HepG2 (cell line): Measurements from ENCODE around the gene HOXA10. TPM values are rescaled to one million over a fixed set of nuclear protein-coding genes. Genes with fewer than 3 reads are reported as not detected.
A peak's percentile ranks its signal among the peaks of the same experiment; 100 is the strongest.

ENCODE experiments used
- AKAP8 ChIP-seq: sonication (generic); formaldehyde crosslinking; IDR thresholded peaks from 2 replicates; pipeline ENCODE4 v1.5.1; 2020; ENCODE audit warnings: mild to moderate bottlenecking, missing genetic modification reagents
- CREB3 ChIP-seq: sonication (generic); formaldehyde crosslinking; IDR thresholded peaks from 2 replicates; pipeline ENCODE4 v1.5.0; 2020; ENCODE audit warnings: missing genetic modification reagents
- GPN1 ChIP-seq: sonication (generic); formaldehyde crosslinking; IDR thresholded peaks from 2 replicates; pipeline ENCODE4 v1.5.1; 2020; ENCODE audit warnings: missing genetic modification reagents, borderline replicate concordance
- KLF12 ChIP-seq: sonication (generic); formaldehyde crosslinking; IDR thresholded peaks from 2 replicates; pipeline ENCODE4 v1.4.0; 2020; ENCODE audit warnings: missing genetic modification reagents, borderline replicate concordance
- MED8 ChIP-seq: sonication (generic); formaldehyde crosslinking; IDR thresholded peaks from 2 replicates; pipeline ENCODE4 v1.8.1; 2023; ENCODE audit warnings: mild to moderate bottlenecking, missing genetic modification reagents; ENCODE audit not compliant: insufficient replicate concordance
- NFE2L1 ChIP-seq: sonication (generic); formaldehyde crosslinking; IDR thresholded peaks from 2 replicates; pipeline ENCODE4 v1.4.0; 2020; ENCODE audit warnings: missing genetic modification reagents, mild to moderate bottlenecking, borderline replicate concordance
- TBL1XR1 ChIP-seq: fragments of 150-350 bp; IDR thresholded peaks from 2 replicates; pipeline ENCODE4 v1.6.1; 2014; ENCODE audit warnings: borderline replicate concordance, low read length; ENCODE audit not compliant: partially characterized antibody
- TCF7 ChIP-seq: sonication (generic); IDR thresholded peaks from 2 replicates; pipeline ENCODE4 v1.6.1; 2016; ENCODE audit warnings: antibody characterized with exemption, low read depth
- ZFY ChIP-seq: sonication (generic); formaldehyde crosslinking; IDR thresholded peaks from 2 replicates; pipeline ENCODE4 v1.4.0; 2020; ENCODE audit warnings: missing genetic modification reagents
- ZKSCAN8 ChIP-seq: IDR thresholded peaks from 2 replicates; pipeline ENCODE4 v1.6.1; 2016; ENCODE audit warnings: borderline replicate concordance, missing genetic modification reagents, missing compliant biosample characterization
- ZNF138 ChIP-seq: sonication (generic); formaldehyde crosslinking; IDR thresholded peaks from 2 replicates; pipeline ENCODE4 v1.5.0; 2020; ENCODE audit warnings: mild to moderate bottlenecking, low read depth, missing genetic modification reagents
- ZNF543 ChIP-seq: sonication (generic); formaldehyde crosslinking; IDR thresholded peaks from 2 replicates; pipeline ENCODE4 v1.4.0; 2020; ENCODE audit warnings: mild to moderate bottlenecking, missing genetic modification reagents
- ZNF644 ChIP-seq: IDR thresholded peaks from 2 replicates; pipeline ENCODE4 v1.6.1; 2016; ENCODE audit warnings: low read depth
- ZNF678 ChIP-seq: sonication (generic); formaldehyde crosslinking; IDR thresholded peaks from 2 replicates; pipeline ENCODE4 v1.4.0; 2020; ENCODE audit warnings: mild to moderate bottlenecking, missing genetic modification reagents
- ZNF75D ChIP-seq: sonication (generic); formaldehyde crosslinking; IDR thresholded peaks from 2 replicates; pipeline ENCODE4 v1.8.1; 2023; ENCODE audit warnings: missing genetic modification reagents, mild to moderate bottlenecking, borderline replicate concordance
- polyA plus RNA-seq, 8 experiments: library from polyadenylated mRNA; depleted of rRNA in 3 of 8; stranded (reverse) in 7 of 8; unstranded in 1 of 8; fragments of >200 nt; fragmentation: Illumina TruSeq in 4 of 8; extraction: Trizol in 4 of 8; gene quantifications; 2 replicates each; pipeline versions ENCODE4 v1.2.1 to v1.2.3, GENCODE V29; 2011 to 2016; ENCODE audit warnings: low read depth in 4 of 8, missing spikeins in 1 of 8, mixed read lengths in 1 of 8; ENCODE audit not compliant: insufficient read depth in 1 of 8
- total RNA-seq, 5 experiments: library from RNA; depleted of rRNA; stranded (reverse); fragments of >200 nt; fragmentation: Illumina TruSeq; extraction: Trizol; gene quantifications; 2 replicates each; pipeline ENCODE4 v1.2.3, GENCODE V29; 2016; ENCODE audit warnings: low read depth in 1 of 5
- TF ChIP-seq, protein P1 (sequence below): sonication (generic); formaldehyde crosslinking; IDR thresholded peaks from 2 replicates; pipeline ENCODE4 v1.4.0; 2020; ENCODE audit warnings: missing genetic modification reagents, mild to moderate bottlenecking, borderline replicate concordance
- TF ChIP-seq, protein P2 (sequence below): sonication (generic); formaldehyde crosslinking; IDR thresholded peaks from 2 replicates; pipeline ENCODE4 v1.5.0; 2020; ENCODE audit warnings: missing genetic modification reagents
- TF ChIP-seq, protein P3 (sequence below): sonication (generic); formaldehyde crosslinking; IDR thresholded peaks from 2 replicates; pipeline ENCODE4 v1.4.0; 2020; ENCODE audit warnings: missing genetic modification reagents
- TF ChIP-seq, protein P4 (sequence below): sonication (generic); formaldehyde crosslinking; IDR thresholded peaks from 2 replicates; pipeline ENCODE4 v1.5.0; 2020; ENCODE audit warnings: missing genetic modification reagents

Gene HOXA10
- total and polyA plus RNA-seq, 2 of the 13 experiments (the other 11 are each of a cell fraction or from before 2014, with no cell fraction given) = not detected

DNA sequence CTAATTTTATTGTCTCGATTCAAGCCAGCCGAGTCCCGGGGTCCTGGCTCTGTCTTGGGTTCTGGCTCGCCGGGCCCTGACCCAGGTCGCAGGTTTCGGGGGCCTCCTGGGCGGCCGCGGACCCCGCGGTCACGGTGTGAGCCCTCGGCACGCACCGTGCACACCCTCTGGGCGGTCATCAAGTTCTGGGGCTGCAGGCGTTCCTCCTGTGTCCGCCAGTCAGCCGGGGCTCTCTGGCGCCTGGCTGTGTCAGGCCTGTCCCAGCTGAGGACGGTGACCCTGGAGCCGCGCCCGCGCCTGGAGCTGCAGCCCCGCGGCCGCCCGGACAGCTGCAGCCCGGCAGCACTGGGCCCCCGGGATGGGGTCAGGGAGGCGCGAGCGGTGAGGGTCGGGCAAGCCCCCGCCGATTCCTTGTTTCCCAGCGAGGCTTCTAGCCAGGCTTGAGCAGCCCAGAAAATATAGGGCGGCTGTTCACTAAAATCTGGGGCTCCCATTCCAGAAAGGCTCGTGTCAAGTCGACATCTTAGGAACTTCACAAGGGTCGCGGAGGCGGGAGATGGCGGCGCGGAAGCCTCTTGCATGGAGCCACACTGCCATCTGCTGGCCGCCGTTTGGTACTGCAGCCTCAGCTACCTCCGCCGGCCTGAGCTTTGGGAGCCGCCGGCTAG, 13.4 kb downstream of the HOXA10 start (continued):
- TF ChIP-seq GPN1 = no peak
- no peak for TF ChIP-seq TBL1XR1
- TF ChIP-seq, protein P1, sequence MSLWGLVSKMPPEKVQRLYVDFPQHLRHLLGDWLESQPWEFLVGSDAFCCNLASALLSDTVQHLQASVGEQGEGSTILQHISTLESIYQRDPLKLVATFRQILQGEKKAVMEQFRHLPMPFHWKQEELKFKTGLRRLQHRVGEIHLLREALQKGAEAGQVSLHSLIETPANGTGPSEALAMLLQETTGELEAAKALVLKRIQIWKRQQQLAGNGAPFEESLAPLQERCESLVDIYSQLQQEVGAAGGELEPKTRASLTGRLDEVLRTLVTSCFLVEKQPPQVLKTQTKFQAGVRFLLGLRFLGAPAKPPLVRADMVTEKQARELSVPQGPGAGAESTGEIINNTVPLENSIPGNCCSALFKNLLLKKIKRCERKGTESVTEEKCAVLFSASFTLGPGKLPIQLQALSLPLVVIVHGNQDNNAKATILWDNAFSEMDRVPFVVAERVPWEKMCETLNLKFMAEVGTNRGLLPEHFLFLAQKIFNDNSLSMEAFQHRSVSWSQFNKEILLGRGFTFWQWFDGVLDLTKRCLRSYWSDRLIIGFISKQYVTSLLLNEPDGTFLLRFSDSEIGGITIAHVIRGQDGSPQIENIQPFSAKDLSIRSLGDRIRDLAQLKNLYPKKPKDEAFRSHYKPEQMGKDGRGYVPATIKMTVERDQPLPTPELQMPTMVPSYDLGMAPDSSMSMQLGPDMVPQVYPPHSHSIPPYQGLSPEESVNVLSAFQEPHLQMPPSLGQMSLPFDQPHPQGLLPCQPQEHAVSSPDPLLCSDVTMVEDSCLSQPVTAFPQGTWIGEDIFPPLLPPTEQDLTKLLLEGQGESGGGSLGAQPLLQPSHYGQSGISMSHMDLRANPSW (CRISPR knock-in tag) = no peak
- no peak for TF ChIP-seq ZNF678 (CRISPR knock-in tag)
- TF ChIP-seq, protein P2, sequence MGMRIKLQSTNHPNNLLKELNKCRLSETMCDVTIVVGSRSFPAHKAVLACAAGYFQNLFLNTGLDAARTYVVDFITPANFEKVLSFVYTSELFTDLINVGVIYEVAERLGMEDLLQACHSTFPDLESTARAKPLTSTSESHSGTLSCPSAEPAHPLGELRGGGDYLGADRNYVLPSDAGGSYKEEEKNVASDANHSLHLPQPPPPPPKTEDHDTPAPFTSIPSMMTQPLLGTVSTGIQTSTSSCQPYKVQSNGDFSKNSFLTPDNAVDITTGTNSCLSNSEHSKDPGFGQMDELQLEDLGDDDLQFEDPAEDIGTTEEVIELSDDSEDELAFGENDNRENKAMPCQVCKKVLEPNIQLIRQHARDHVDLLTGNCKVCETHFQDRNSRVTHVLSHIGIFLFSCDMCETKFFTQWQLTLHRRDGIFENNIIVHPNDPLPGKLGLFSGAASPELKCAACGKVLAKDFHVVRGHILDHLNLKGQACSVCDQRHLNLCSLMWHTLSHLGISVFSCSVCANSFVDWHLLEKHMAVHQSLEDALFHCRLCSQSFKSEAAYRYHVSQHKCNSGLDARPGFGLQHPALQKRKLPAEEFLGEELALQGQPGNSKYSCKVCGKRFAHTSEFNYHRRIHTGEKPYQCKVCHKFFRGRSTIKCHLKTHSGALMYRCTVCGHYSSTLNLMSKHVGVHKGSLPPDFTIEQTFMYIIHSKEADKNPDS (CRISPR knock-in tag) = no peak
- no peak for TF ChIP-seq ZNF75D (CRISPR knock-in tag)
- TF ChIP-seq TCF7 = no peak
- no peak for TF ChIP-seq CREB3 (CRISPR knock-in tag)
- TF ChIP-seq ZNF644 (CRISPR knock-in tag) = no peak
- TF ChIP-seq NFE2L1 (CRISPR knock-in tag) = no peak
- TF ChIP-seq ZNF138 (CRISPR knock-in tag) = no peak; the same call in 1 of the 2 replicates
- peak; percentile 55; the same call in 1 of the 2 replicates for TF ChIP-seq ZFY (CRISPR knock-in tag)
- no peak for TF ChIP-seq AKAP8 (CRISPR knock-in tag)
- TF ChIP-seq MED8 (CRISPR knock-in tag) = peak; percentile 42
- TF ChIP-seq, protein P3, sequence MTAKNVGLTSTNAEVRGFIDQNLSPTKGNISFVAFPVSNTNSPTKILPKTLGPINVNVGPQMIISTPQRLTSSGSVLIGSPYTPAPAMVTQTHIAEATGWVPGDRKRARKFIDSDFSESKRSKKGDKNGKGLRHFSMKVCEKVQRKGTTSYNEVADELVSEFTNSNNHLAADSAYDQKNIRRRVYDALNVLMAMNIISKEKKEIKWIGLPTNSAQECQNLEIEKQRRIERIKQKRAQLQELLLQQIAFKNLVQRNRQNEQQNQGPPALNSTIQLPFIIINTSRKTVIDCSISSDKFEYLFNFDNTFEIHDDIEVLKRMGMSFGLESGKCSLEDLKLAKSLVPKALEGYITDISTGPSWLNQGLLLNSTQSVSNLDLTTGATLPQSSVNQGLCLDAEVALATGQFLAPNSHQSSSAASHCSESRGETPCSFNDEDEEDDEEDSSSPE (CRISPR knock-in tag) = peak; percentile 71; the same call in 1 of the 2 replicates
- no peak for TF ChIP-seq ZKSCAN8 (CRISPR knock-in tag)
- TF ChIP-seq KLF12 = no peak
- TF ChIP-seq ZNF543 = peak; percentile 42; the same call in 1 of the 2 replicates
- TF ChIP-seq, protein P4, sequence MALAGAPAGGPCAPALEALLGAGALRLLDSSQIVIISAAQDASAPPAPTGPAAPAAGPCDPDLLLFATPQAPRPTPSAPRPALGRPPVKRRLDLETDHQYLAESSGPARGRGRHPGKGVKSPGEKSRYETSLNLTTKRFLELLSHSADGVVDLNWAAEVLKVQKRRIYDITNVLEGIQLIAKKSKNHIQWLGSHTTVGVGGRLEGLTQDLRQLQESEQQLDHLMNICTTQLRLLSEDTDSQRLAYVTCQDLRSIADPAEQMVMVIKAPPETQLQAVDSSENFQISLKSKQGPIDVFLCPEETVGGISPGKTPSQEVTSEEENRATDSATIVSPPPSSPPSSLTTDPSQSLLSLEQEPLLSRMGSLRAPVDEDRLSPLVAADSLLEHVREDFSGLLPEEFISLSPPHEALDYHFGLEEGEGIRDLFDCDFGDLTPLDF (CRISPR knock-in tag) = no peak
